ENCODE measurements around the gene EIF4A2.
A peak's percentile ranks its signal among the peaks of the same experiment; 100 is the strongest.

Gene EIF4A2

DNA sequence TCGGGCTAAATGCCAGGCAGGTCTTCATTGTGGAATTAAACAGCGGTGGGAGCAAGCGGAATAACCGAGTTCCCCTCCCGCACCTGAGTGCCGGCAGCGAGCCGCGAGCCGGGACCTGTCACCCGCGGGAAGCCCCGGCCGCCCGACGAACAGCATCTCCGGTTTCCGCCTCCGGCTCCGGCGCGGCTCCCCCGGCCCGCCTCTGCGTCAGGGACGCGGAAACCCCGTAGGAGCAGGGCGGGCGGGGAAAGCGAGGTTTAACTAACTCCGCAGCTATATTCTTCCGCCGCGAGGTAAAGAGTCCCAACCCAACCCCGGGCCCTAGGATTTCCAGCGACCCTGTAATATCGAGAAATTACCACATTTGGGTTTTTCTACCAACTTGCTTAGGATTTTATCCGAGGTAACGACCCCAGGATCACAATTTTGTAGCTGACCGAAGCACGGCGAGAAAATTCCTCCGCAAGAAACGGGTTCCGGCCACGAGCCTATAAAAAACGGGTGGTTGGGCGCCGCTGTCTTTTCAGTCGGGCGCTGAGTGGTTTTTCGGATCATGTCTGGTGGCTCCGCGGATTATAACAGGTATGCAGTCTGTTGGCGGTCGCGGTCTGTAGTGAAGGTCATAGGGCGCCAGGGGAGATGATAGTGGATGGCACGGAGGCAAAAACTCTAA, at the start of gene EIF4A2:
TSS of gene EIF4A2 (plus strand) at position 520 of the 673 bp plus-strand sequence. CDS start at position 554, 34 bp downstream.
- DNase-seq: peak; percentile 98

DNA sequence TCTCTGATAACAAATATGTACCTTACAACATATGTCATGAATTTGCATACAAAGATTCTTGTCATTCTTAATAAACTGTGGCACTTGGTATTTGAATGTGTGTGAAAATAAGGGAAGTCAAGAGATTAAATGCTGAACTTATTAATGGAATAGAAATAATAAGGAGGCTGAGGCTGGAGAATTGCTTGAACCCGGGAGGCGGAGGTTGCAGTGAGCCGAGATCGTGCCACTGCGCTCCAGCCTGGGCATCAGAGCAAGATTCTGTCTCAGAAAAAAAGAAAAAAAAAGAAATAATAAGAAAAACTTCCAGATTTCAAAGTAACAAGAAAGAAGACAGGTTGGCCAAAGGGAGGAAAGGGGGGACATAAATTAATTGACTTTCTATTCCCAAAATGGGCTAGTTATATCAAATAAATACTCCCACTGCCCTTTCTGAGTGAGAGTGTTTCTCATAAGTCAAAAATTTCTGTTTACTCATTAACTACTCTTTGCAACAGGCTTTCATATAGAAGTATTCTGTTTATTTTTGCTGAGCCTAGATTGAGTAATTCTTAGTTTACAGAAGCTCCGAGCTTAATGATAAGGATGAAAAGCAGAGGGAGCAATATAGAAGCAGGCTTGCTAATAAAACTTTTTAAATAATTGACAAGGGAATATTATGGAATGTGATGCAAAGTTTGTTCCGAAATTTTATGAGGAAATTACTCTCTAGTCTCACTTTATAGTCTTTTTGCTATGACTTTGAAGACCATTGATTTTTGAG, 40.6 kb upstream of the EIF4A2 start:
- no peak for DNase-seq

DNA sequence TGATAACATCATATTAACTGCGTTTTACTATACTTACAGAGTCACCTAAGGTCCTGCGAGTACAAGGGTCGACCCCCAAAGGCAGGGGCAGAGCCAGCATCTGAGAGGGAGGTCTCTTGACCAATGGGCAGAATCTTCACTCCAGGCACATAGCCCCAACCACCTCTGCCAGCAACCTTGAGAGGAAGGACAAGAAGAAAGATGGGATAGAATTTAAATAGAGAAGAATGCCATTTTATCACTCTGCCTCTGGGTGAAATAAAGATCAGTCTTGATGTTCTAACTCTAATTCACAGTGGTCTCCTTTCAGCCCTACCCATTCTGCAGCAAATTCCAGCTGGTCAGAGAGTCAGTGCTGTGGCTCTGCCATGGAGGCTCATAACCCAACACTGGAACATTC, 39.7 kb upstream of the EIF4A2 start:
- no peak for DNase-seq

DNA sequence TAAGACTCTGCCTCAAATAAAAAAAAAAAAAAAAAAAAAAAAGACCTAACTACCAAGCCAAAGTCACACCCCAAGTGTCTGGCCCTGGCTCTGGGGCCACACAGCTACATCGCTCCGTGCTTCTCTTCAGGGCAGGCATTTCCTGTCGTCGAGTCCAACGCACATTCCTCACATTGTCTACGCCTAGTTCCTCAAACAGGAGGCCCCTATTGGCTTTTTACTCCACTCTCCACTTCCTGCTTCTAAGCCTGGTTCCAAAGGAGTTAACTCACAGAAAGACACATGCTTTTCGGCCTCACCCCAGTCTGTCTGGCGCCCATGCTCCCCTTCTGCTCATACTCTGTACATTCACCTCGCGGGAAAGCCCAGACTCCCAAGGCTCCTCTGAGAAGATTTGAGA, 37.4 kb upstream of the EIF4A2 start:
- DNase-seq: no peak

DNA sequence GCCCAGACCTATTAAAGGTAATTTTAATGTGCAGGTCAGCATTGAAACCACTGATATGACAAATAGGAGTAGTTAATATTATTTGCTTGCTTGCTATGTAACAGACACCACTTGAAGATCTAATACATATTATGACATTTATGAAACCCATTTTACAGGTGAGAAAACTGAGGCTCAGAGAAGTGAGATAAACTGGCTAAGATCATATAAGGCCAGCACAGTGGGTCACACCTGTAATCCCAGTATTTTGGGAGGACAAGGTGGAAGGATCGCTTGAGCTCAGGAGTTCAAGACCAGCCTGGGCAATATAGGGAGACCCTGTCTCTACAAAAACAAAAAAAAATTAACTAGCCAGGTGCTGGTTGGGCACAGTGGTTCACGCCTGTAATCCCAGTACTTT, 33.1 kb upstream of the EIF4A2 start:
- DNase-seq: no peak

DNA sequence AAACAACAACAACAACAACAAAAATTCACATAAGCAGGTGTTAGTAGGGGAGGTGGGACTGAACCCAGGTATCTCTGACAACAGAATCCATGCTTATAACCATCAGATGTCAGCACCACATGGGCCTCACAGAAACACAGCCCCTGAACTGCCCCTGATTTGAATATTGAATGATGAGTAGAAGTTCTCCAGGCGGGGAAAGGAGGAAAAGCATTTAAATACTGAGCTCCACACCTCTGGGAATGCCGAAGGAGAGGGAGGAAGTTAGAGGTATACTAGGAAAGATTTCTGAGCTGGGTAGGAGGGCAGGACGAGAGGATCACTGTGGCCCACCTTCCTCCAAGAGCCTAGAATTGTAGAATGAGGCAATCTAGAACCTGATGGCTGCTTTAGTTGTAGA, 31.9 kb upstream of the EIF4A2 start:
- no peak for DNase-seq

DNA sequence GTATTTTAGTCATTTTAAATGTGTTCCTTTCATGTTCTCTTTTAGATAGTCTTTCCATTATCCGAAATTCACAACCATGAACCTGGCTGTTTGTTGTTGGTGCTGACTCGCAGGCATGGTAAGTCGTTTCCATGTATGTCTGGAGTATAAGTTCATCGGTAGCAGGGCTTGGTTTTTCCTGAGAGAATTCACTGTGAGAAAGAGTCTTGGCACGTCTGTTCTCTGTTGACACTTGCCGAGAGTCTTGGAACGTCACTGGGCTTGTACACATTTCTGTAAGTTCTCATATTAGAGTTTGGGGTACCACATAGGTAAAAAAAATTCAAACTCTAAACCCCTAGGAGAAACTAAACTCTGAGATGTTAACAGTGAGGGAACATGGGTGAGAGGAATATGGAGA, 29.4 kb upstream of the EIF4A2 start:
- no peak for DNase-seq

DNA sequence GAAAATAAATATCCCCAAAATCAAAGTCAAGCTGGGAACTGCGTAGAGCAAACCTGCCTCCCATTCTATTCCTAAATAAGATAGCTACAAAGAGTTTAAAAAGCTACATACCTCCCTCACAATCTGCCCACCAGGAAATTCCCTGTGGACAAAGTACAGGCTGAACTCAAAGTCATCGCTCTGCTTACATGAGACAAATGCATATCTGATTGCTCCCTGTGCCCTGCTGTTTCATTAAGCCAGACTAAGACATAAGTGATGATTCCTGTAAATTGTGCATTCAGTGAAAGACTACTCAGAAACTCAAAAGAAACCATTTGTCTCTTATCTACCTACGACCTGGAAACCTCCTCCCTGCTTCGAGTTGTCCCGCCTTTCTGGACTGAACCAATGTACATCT, 28.5 kb upstream of the EIF4A2 start:
- no peak for DNase-seq

DNA sequence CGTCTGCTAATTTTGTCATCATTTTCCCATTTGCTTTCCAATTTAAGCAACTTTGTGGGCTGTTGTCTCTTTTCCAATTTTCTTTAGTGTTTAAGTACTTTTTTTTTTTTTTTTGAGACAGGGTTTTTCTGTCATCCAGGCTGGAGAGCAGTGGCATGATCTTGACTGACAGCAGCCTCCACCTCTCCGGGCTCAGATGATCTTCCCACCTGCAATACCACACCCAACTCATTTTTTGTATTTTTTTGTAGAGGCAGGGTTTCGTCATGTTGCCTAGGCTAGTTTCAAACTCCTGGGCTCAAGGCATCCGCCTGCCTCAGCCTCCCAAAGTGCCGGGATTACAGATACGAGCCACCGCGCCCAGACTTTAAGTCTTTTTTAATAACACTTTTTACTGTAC, 26.2 kb upstream of the EIF4A2 start:
- no peak for DNase-seq

DNA sequence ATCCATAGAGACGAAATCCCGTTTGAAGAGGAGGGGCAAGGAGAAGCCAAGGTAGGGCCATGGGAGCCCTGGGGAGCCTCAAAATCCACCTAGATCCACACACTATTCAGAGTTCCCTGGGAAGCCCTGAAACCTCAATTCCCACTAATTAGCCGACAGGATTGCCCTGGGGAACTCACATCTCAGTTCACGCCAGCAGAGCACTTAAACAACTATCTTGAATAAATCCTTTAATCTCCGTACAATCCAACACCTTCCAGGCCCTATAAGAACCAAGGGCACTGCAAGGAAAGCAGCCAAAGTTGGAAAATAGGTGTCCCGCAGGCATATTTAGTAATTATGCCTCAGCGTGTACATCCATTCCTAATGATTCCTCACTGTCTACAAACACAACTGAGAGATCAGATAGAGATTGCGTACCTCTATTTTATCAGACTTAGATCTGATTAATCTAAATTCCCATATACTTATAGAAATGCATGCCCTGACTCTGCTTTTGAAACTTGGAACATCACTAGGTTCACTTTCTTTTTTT, 25.6 kb upstream of the EIF4A2 start:
- DNase-seq: no peak

DNA sequence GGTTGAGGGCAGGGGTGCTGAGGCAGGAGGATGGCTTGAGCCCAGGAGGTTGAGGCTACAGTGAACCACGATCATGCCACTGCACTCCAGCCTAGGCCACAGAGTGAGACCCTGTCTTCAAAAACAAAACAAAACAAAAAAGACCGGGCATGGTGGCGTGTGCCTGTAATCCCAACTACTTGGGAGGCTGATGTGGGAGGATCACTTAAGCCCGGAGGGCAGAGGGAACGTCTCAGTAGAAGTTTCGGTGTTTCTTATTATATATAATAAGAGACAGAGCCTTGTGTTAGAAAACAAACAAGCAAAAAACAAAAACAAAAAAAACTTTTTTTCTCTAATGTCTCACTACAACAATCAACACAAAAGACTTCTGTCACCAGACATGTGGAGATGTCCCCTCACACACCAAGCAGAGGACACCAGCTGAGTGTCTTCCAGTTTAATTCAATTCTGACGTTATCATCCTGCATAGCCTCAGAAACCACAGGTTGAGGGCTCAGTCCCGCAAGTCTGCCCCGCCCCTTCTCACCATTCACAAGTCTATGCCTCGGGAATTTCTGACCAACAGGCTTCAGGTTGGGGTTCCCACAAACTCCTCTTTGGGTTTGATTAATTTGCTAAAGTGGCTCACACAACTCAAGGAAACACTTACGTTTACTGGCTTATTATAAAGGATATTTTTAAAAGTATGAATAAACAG, 24.0 kb upstream of the EIF4A2 start:
- DNase-seq: no peak

DNA sequence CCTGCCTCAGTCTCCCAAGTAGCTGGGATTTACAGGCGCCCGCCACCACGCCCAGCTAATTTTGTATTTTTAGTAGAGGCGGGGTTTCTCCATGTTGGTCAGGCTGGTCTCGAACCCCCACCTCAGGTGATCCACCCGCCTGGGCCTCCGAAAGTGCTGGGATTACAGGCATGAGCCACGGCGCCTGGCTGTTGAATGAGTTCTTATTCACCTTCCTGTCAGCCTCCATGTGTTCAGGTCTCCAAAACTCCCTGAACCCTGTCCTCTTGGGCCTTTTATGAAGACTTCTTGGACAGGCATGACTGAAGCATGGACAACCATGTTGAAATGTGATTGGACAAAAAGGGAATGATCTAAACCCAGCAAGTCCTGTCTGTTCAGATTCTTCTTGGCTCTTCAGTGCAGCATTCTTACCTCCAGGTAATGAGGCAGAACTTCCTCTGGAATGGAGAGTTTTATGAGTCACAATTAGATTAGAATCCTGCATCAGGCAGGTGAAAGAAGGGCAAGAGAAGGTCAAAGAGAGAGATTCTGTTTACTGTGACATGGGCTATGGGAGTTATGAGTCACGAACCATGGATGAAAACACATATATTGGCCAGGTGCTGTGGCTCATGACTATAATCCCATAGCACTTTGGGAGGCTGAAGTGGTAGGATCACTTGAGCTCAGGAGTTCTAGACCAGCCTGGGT, 23.1 kb upstream of the EIF4A2 start:
- no peak for DNase-seq

DNA sequence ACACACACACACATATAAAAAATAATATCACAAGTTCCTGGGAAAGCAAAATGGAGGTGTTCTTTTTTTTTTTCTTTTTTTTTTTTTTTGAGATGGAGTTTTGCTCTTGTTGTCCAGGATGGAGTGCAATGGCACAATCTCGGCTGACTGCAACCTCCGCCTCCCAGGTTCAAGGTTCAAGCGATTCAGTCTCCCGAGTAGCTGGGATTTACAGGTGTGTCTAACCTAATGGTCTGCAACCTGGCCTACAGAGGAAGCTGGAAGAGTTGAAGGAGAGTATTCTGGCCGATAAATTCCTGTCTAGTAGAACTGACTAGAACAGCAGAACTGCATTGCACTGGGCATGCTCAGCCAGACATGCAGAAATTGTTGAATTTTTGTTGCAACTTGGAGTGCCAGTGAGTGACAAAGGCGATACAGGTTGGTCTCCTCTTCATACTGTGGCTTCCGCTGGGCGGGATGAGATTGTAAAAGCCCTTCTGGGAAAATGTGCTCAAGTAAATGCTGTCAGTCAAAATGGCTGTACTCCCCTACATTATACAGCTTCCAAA, 22.4 kb upstream of the EIF4A2 start:
- DNase-seq: no peak

DNA sequence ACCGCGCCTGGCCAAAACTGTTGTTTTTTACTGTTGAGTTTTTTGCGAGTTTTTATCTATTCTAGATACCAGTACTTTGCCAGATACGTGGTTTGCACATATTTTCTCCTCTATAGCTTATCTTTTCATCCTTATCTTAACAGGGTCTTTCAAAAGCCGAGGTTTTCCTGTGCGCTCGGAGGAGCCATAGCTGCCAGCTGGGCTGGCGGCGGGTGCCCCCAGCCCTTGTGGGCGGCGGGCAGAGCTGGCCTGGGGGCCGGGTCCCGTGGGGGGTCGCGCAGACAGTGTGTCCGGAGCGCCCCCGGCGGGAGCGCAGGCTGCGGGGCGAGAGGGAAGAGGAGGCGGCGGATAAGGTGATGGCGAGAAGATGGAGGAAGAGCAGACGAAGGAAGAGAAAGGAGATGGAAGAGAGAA, 11.1 kb upstream of the EIF4A2 start:
- peak; percentile 70 for DNase-seq

DNA sequence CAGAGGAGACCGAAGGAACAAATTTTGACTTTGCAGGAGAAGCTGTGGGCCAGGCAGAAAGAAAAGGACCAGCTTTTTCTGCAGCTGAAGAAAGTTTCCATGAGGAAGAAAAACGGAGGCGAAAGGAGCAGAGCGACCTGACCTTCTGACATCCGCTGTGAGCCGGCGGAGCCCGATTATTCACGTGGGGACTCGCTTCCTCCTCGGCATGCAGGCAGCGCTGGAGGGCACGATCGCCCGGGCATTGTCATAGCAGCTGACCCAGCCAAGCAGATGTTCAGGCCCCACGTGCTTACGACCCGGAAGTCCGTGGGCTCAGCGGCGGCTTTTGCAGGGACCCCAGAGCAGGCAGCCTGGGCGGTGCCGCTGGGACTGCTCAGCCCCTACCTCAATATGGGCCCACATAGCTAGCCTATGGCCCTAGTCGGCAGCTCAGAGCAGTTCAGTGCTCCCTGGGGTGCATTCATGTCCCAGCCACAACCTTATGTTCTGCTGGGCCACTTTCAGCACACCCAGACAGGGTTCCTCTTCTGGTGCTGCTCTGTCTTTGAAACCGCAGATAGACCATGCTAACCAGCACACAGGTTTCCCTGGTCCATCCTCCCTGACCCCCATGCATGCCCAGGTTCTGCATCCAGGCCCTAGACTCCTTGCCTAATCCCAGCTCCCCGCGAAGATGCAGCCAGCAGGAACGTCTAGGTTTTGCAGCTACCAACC, 10.5 kb upstream of the EIF4A2 start:
- peak; percentile 87 for DNase-seq

DNA sequence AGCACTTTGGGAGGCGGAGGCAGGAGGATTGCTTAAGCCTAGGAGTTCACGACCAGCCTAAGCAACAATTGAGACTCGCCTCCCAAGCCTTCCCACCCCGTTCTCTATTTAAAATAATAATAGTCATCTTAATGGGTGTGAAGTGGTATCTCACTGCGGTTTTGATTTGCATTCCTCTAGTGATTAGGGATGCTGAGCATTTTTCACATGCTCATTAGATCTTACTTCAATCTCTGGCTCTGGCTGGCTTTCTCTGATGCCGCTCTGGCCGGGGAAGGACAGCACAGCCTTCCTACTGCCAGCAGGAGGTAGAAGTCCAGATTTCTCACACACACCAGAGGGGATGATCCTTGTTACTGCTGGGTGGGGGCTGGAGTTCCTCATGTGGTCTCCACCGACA, 7.4 kb upstream of the EIF4A2 start:
- DNase-seq: no peak

DNA sequence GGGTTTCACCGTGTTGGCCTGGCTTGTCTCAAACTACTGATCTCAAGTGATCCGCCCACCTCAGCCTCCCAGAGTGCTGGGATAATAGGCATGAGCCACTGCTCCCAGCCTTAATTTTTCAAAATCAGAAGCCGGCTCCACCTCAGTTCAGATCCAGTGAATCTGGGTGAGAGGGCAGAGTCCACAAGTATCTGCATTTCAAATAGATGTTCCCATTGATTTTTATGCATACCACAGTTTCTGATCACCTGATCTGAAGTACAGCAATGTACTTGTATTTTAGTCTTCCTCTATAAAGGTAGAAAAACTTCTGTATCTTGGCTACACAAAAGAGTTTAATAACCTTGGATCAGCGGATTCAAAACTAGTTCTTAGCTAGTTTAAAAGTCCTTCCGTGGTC, 4.2 kb upstream of the EIF4A2 start:
- DNase-seq: no peak

DNA sequence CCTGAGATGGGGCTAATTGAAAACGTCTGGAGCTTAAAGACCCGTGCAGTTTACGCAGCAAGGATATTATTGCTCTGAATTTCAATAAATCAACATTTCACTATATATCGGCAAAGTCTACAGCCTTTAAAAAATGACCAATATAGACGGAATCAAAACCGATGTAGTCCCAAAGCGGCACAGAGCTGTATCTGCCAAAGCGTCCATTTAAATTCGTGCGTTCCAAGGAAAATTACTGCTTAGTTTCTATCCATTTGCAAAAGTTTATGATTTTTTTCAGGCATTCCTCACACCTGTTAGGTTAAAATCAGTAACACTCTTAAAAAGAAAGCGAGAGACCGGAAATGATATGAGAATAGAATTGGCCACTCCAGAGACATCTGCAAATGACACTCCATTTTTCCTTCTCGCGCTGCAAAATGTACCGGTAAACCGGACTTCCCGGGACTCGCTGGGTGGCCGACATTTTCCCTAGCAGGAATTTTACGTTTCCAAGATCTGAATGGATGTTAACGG, 777 bp upstream of the EIF4A2 start:
- no peak for DNase-seq

DNA sequence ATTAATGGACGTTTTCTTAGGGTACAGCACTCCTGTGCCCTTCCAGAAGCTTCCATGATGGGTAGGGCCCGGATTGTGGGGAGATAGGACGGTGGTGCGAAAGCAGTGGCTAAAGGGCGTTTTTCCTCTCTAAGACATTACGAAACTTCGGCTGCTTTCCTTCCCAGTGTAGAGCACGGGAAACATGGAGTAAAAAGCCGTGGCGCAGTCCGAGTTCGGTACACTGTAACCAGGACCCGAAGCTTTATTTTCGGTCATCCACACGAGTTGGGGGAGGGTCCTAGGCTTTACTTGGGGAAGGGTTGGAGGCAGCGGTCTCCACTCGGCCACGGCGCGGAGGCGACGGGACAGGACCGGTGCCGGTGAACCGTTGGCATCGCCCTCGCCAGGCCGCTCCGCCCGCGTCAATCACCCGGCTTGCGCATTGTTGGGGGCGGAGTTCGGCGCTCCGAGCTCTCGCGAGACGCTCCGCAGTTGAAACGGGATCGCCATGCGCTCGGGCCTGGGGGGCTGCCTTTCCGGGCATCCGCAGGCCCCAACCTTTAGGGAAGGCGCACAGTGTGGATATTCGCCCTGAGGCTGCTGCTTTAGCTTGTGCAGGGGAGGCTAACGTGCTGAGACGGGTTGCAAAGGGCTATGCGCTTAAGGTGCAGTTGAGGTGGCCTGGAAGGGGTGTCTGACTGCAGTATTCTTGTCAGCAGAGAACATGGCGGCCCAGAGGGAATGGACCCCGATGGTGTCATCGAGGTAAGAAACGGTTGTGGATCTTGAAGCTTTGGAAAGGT, 546 bp downstream of the EIF4A2 start:
- DNase-seq: peak; percentile 89

DNA sequence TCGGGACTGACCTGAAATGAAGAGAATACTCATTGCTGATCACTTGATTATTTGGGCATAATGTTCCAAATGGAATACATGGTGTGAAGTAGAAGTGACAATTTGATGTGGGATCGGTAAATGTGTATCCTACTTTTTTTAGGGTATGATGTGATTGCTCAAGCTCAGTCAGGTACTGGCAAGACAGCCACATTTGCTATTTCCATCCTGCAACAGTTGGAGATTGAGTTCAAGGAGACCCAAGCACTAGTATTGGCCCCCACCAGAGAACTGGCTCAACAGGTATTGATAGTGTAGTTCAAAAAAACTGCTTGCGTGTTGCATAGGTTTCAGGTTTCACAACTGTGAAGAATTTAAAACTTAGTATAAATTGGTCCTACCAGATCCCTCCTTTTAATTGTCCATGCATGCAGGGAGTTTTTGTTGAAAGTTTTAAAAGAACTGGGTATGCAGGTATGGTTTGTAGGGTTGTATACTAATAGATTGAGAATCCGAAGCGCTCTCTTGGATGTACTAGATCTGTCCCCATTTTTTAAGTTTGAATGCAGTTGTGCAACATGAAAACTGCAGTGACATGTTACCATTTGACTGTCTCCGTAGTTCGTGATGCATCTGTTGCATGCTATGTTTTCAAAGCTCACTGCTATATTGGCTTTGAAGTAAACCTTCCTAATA, 1.6 kb downstream of the EIF4A2 start:
- no peak for DNase-seq
